Calu3 (cell line): Measurements from ENCODE around the gene LRMDA. TPM values are rescaled to one million over a fixed set of nuclear protein-coding genes. Genes with fewer than 3 reads are reported as not detected.

Experiments used
- BruUV-seq: library from RNA; stranded (reverse); fragments of 400-500 nt; replicated peaks from 2 replicates; lab custom pipeline; 2021; lab: Mats Ljungman, UMichigan
- CTCF ChIA-PET: fragments of 300-600 bp; sonication (Branson Sonifier 250); formaldehyde crosslinking; loops from one replicate; lab custom pipeline; 2022; ENCODE audit warnings: antibody characterized with exemption; lab: Charles Lee
- DNase-seq: peaks from one replicate; pipeline ENCODE4 v3.0.0; 2022
- H3K27ac Mint-ChIP-seq: one replicate; pipeline ENCODE4 v1.8.0; 2022; ENCODE audit warnings: mixed read lengths; ENCODE audit not compliant: unreplicated experiment
- H3K27me3 Mint-ChIP-seq: one replicate; pipeline ENCODE4 v1.8.0; 2022; ENCODE audit warnings: mixed read lengths; ENCODE audit not compliant: unreplicated experiment
- H3K36me3 Mint-ChIP-seq: one replicate; pipeline ENCODE4 v1.8.0; 2022; ENCODE audit warnings: mild to moderate bottlenecking, moderate library complexity, mixed read lengths; ENCODE audit not compliant: insufficient read depth, unreplicated experiment
- H3K4me1 Mint-ChIP-seq: one replicate; pipeline ENCODE4 v1.8.0; 2022; ENCODE audit warnings: mild to moderate bottlenecking, low read depth, mixed read lengths; ENCODE audit not compliant: unreplicated experiment
- H3K4me3 Mint-ChIP-seq: one replicate; pipeline ENCODE4 v1.8.0; 2022; ENCODE audit warnings: mild to moderate bottlenecking, low read depth, moderate library complexity, mixed read lengths; ENCODE audit not compliant: unreplicated experiment
- H3K9me3 Mint-ChIP-seq: one replicate; pipeline ENCODE4 v1.8.0; 2022; ENCODE audit warnings: low read depth, mixed read lengths; ENCODE audit not compliant: unreplicated experiment
- CTCF ChIP-seq: fragments of 200-600 bp; IDR thresholded peaks from one replicate; pipeline ENCODE4 v1.8.0; 2022; ENCODE audit warnings: antibody characterized with exemption; ENCODE audit not compliant: unreplicated experiment
- intact Hi-C: fragments of 100-400 bp; cut with micrococcal nuclease; formaldehyde crosslinking; loops from one replicate; pipeline ENCODE4 v1.10.0; 2022; ENCODE audit not compliant: unreplicated experiment
- total RNA-seq: library from RNA; stranded (reverse); gene quantifications from 2 replicates; pipeline ENCODE4 v1.2.3, GENCODE V29; 2022

LRMDA gene
- total RNA-seq, 1 experiment from 2014 or later: 7.6 TPM

GRCh38 chr10:75736889-75737579, 305.6 kb downstream of the LRMDA start:
- Mint-ChIP-seq H3K9me3 (peaks cover under 1% of the 10 kb centered on the region), H3K4me3 (no peak overlapping the region), H3K27me3 (peaks cover 15% of the 10 kb centered on the region), H3K27ac (no peak overlapping the region), H3K36me3 (no peaks in the 10 kb centered on the region), H3K4me1 (no peaks in the 10 kb centered on the region)
- CTCF ChIA-PET: interaction anchor here (0.6 kb wide), 2 partner anchors 219 to 1374 kb away, joined by 3 to 4 read pairs; no protein-coding TSS in a partner anchor
- no TSS peak for BruUV-seq
- no peak for TF ChIP-seq CTCF
- no peak for DNase-seq
- intact Hi-C loops: no loop called here

GRCh38 chr10:75737580-75737949, 306.1 kb downstream of the LRMDA start:
- H3K36me3 Mint-ChIP-seq: no peaks in the 10 kb centered on the region
- TF ChIP-seq CTCF: no peak
- CTCF ChIA-PET: no interaction called here
- H3K9me3 Mint-ChIP-seq: peaks cover 3% of the 10 kb centered on the region
- intact Hi-C loops: no loop called here
- no TSS peak for BruUV-seq
- no peaks in the 10 kb centered on the region for H3K4me1 Mint-ChIP-seq
- H3K27me3 Mint-ChIP-seq: peaks cover 15% of the 10 kb centered on the region
- H3K4me3 Mint-ChIP-seq: no peak overlapping the region
- DNase-seq: no peak
- H3K27ac Mint-ChIP-seq: no peak overlapping the region

GRCh38 chr10:75738924-75739323, 307.5 kb downstream of the LRMDA start:
- H3K9me3 Mint-ChIP-seq: peaks cover 3% of the 10 kb centered on the region
- intact Hi-C loops: no loop called here
- H3K4me1 Mint-ChIP-seq: no peaks in the 10 kb centered on the region
- no peak for DNase-seq
- peaks cover 2% of the 10 kb centered on the region for H3K27me3 Mint-ChIP-seq
- BruUV-seq: no TSS peak
- no peak for TF ChIP-seq CTCF
- no peaks in the 10 kb centered on the region for H3K36me3 Mint-ChIP-seq
- CTCF ChIA-PET: no interaction called here
- H3K4me3 Mint-ChIP-seq: no peak overlapping the region
- no peak overlapping the region for H3K27ac Mint-ChIP-seq

- Mint-ChIP-seq H3K4me1 (no peaks in the 10 kb centered on the region), H3K9me3 (peaks cover 3% of the 10 kb centered on the region), H3K27ac (no peak overlapping the region), H3K36me3 (no peaks in the 10 kb centered on the region), H3K27me3 (no peaks in the 10 kb centered on the region), H3K4me3 (no peak overlapping the region)
- TF ChIP-seq CTCF: no peak
- DNase-seq: no peak
- no TSS peak for BruUV-seq
- intact Hi-C loops: no loop called here
- CTCF ChIA-PET: no interaction called here
Measured at GRCh38 chr10:75739414-75740143, 308.2 kb downstream of the LRMDA start.
